NCI-H2107 treated with DMSO at 0.1 percent for 48 hours (cell line): Measurements from ENCODE around the gene LILRA6.
"Not testable (repeated sequence)": the region's sequence is repeated elsewhere in the genome, so short reads cannot be mapped to it uniquely, and the experiment has no call there.

Experiments
- DNase-seq: peaks from one replicate; lab custom pipeline; 2025; ENCODE audit not compliant: unreplicated experiment; lab: John Stamatoyannopoulos, UW

LILRA6 gene

DNA sequence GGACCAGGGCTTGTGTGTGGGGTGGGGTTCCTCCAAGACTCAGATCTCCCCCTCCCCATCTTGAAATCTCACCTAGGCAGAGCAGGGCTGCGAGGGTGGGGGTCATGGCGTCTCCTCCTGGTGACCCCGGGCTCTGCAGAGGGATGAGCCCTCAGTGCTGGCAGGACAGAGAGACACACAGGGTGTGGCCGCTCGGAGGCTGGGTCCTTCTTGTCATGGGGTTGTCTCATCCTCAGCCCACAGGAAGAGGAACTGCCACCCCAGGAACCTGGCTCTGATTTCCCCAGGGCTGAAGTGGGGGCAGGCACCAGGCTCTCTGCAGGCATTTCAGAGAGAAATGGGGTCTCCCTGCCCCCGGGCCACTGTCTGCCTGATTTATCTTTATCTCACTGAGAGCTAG is at the start of gene LILRA6:
Gene LILRA6 (minus strand): TSS at position 145 of the 400 bp plus-strand sequence.
- not testable (repeated sequence) for DNase-seq

DNA sequence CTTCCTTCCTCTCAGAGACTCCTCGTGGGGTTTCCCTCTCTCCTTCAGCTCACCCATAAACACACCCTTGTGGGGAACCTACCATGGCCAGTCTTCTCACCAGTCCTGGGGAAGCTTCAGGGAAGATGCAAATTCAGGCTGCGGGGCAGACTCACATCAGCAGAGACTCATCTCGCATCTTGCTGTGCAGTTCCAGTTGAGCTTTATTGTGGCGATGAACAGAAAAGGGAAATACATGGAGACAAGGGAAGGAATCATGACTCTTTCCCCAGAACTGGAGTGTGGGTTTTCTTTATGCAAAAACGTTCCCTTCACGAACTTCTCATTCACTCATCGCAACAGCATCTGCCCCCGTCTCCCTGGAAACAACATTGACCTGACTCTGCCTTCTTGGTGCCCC is 46.6 kb upstream of the LILRA6 start:
- not testable (repeated sequence) for DNase-seq

DNA sequence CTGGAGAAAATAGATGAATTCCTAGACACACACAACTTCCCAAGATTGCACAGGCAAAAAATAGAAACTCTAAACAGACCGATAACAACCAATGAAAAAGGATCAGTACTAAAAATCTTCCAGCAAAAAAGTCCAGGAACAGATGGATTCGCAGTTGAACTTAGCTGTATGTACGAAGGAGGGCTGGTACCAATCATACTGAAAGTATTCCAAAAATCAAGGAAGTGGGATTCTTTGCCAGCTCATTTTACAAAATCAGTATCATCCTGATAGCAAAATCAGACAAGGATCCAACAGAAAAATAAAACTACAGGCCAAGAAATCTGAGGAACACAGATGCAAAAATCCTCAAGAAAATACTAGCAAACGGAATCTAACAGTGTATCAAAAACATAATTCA is 44.9 kb upstream of the LILRA6 start:
- no peak for DNase-seq

GRCh38 chr19:54286283-54286682 is 43.7 kb upstream of the LILRA6 start:
- not testable (repeated sequence) for DNase-seq

- DNase-seq = not testable (repeated sequence)
Measured at GRCh38 chr19:54285427-54286056, 43.0 kb upstream of the LILRA6 start.

GRCh38 chr19:54282686-54283470 is 40.3 kb upstream of the LILRA6 start:
- DNase-seq = no peak

- DNase-seq = not testable (repeated sequence)
Measured at GRCh38 chr19:54281729-54282075, 39.1 kb upstream of the LILRA6 start.

- no peak for DNase-seq
Measured at GRCh38 chr19:54281007-54281728, 38.6 kb upstream of the LILRA6 start, which contains the start of gene LILRB2. Gene LILRB2, minus strand, starts transcription at chr19:54281110. Its CDS starts 614 bp downstream, at chr19:54280496.

DNA sequence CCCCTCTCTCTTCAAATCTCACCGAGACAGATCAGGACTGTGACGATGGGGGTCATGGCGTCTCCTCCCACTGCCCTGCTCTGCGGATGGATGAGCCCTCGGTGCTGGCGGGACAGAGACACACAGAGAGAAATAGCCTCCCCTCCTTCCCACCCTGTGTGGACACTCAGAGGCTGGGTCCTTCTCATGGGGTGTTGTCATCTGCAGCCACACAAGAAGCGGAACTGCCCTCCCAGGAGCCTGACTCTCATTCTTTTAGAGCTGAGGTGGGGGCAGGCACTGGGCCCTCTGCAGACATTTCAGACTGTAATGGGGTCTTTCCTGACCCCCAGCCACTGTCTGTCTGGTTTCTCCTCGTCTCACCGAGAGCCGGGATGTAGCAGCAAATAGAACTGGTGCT is 37.9 kb upstream of the LILRA6 start:
- DNase-seq = not testable (repeated sequence)

- DNase-seq = not testable (repeated sequence)
Measured at GRCh38 chr19:54280025-54280424, 37.4 kb upstream of the LILRA6 start.

DNA sequence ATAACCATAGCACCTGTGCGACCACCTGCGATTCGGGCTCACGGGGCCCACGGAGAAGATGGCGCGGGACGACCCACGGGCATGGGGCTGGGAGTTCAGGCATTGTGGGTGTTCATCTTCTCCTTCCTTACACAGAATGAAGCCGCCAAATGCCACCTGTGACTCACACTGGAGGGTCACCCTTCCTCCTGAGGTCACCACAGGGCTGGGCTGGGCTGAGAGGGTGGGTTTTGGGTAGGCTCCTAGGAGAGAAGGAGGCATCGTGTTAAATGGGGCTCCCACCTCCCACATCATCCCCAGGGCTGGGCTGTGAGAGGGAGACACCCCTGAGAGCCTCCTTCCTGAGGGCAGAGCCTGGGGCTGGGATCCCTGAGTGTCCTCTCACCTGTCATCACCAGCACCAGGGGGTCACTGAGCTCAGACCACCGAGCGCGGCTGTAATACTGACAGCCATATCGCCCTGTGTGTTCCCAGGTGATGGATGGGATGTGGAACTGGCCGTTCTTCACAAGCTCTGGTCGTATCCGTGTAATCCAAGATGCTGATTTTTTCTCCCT is 36.9 kb upstream of the LILRA6 start:
- no peak for DNase-seq

- DNase-seq = not testable (repeated sequence)
Measured at GRCh38 chr19:54278571-54279195, 36.1 kb upstream of the LILRA6 start.

- DNase-seq = not testable (repeated sequence)
Measured at GRCh38 chr19:54278056-54278455, 35.5 kb upstream of the LILRA6 start.

DNA sequence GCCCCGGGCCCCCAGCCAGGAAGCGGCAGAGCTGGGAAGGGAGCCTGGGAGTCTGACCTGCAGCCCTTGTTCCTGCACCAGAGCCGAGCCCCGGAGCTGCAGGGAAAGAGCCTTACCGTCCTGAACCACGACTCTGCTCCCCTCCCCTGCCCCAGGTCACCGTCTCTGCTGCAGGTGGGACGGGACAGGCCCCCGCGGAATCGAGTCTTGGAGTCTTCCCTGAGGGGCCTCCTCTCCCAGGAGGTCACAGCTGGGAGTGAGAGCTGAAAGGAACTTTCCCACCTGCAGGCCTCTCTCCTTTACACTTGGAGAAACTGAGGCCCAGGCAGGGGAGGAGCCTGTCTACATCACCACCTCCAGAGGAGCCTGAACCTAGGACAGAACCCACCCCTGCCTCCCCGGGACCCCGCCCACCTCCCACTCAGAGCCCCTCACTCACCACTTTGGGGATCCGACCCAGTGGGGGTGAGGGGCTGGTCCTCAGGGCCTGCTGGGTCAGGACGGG is 34.6 kb upstream of the LILRA6 start:
- DNase-seq = not testable (repeated sequence)

GRCh38 chr19:54275951-54276350 is 33.4 kb upstream of the LILRA6 start:
- no peak for DNase-seq

- not testable (repeated sequence) for DNase-seq
Measured at GRCh38 chr19:54274516-54274915, 31.9 kb upstream of the LILRA6 start.

DNA sequence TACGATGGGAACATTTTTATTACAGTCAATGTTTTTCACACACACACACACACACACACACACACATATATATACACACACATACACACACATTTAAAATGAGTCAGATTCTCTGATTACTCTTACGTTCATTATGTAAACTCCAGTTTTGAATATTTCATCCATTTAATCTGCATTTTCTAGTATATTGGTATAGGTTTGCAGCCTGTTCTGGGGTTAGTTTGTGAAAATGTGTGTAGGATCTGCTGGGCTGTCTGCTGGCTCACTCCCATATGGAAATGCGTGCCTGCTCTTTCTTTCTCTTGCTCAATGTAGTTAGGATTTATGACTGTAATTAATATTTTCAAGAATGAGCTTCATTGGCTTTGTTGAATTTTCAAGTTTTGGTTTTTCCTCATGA is 31.2 kb upstream of the LILRA6 start:
- DNase-seq = no peak

- DNase-seq = not testable (repeated sequence)
Measured at GRCh38 chr19:54272181-54272580, 29.6 kb upstream of the LILRA6 start.

GRCh38 chr19:54271587-54271986 is 29.0 kb upstream of the LILRA6 start:
- DNase-seq = not testable (repeated sequence)

DNA sequence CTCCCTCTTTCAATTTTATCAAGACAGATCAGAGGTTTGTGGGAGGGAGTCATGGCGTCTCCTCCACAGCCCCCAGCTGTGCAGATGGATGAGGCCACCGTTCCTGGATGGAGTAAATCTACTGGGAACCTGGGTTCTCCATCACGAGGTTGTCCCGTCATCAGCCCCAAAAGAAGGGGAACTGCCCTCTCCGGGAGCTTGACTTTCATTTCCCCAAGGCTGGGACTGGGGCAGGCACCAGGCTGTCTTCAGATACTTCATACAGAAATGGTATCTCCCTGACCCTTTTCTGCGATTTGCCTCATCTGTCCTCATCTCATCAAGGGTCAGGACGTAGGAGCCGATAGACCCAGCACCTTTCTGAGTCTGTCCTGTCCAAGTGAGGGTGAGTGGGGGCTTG is 28.5 kb upstream of the LILRA6 start:
- no peak for DNase-seq

- no peak for DNase-seq
Measured at GRCh38 chr19:54268936-54269335, 26.3 kb upstream of the LILRA6 start.
